ENCODE measurements around the gene NAV1.

NAV1 gene

DNA sequence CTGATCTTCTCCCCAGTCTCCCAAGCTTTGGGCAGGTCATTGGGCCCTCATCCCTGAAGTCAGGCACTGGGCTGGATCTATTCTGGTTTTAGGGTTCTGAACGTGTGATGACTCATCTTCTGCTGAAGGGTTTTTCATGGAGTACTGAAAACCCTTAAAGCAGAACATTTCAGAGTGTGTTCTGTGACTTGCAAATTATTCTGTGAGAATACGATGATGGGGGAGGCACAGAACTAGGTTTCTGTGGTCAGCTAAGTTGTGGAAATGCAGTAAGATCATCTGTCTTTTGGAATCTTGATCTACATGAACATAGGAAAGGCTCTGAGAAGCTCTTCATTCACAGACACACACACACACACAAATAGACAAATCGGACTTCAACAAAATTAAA lies 46.2 kb downstream of the NAV1 start:
- H3K9me3 ChIP-seq (ENCODE audit: severe bottlenecking) = no peaks in the 10 kb centered on the region
- no peak overlapping the region for H3K27ac ChIP-seq (ENCODE audit: poor library complexity, severe bottlenecking)
- TF ChIP-seq, protein P1, sequence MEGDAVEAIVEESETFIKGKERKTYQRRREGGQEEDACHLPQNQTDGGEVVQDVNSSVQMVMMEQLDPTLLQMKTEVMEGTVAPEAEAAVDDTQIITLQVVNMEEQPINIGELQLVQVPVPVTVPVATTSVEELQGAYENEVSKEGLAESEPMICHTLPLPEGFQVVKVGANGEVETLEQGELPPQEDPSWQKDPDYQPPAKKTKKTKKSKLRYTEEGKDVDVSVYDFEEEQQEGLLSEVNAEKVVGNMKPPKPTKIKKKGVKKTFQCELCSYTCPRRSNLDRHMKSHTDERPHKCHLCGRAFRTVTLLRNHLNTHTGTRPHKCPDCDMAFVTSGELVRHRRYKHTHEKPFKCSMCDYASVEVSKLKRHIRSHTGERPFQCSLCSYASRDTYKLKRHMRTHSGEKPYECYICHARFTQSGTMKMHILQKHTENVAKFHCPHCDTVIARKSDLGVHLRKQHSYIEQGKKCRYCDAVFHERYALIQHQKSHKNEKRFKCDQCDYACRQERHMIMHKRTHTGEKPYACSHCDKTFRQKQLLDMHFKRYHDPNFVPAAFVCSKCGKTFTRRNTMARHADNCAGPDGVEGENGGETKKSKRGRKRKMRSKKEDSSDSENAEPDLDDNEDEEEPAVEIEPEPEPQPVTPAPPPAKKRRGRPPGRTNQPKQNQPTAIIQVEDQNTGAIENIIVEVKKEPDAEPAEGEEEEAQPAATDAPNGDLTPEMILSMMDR (IDR thresholded peaks at IDR 0.05; ENCODE audit: poor library complexity, severe bottlenecking) = no peak
- no peaks in the 10 kb centered on the region for H3K27me3 ChIP-seq (ENCODE audit: insufficient read depth, poor library complexity, severe bottlenecking)
- H3K4me3 ChIP-seq (ENCODE audit: severe bottlenecking) = no peak overlapping the region
- no peaks in the 10 kb centered on the region for H3K36me3 ChIP-seq (ENCODE audit: low read depth)
- no peak for DNase-seq (ENCODE audit: low spot score)
- no peaks in the 10 kb centered on the region for H3K4me1 ChIP-seq (ENCODE audit: insufficient read depth, poor library complexity, severe bottlenecking)
- no peak for ATAC-seq (ENCODE audit: low read depth)

DNA sequence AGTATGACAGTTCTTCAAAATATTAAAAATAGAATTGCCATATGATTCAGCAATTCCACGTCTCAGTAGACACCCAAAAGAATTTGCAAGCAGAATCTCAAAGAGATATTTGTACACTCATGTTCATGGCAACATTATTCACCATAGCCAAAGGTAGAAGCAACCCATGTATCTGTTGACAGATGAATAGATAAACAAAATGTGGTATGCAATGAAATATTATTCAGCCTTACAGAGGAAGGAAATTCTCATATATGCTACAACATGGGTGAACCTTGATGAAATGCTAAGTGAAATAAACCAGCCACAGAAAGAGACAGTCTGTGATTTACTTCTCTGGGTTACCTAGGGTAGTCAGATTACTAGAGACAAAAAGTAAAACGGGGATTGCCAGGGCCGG lies 47.0 kb downstream of the NAV1 start:
- TF ChIP-seq, protein P1 (IDR thresholded peaks at IDR 0.05; ENCODE audit: poor library complexity, severe bottlenecking) = no peak
- no peaks in the 10 kb centered on the region for H3K9me3 ChIP-seq (ENCODE audit: severe bottlenecking)
- H3K27ac ChIP-seq (ENCODE audit: poor library complexity, severe bottlenecking) = no peak overlapping the region
- H3K27me3 ChIP-seq (ENCODE audit: insufficient read depth, poor library complexity, severe bottlenecking) = no peaks in the 10 kb centered on the region
- no peaks in the 10 kb centered on the region for H3K4me1 ChIP-seq (ENCODE audit: insufficient read depth, poor library complexity, severe bottlenecking)
- ATAC-seq (ENCODE audit: low read depth) = no peak
- no peak overlapping the region for H3K4me3 ChIP-seq (ENCODE audit: severe bottlenecking)
- no peak for DNase-seq (ENCODE audit: low spot score)
- H3K36me3 ChIP-seq (ENCODE audit: low read depth) = no peaks in the 10 kb centered on the region

DNA sequence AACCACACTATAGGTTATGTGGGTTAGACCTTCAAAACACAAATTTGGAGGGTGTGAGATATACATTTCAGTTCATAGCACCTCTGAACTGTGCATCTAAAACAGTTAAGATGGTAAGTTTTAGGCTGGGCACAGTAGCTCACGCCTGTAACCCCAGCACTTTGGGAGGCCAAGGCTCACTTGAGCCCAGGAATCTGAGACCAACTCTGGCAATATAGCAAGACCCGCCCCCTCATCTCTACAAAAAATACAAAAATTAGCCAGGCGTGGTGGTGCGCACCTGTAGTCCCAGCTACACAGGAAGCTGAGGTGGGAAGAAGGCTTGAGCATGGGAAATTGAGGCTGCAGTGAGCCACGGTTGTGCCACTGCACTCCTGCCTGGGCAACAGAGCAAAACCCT lies 47.9 kb downstream of the NAV1 start:
- no peaks in the 10 kb centered on the region for H3K27me3 ChIP-seq (ENCODE audit: insufficient read depth, poor library complexity, severe bottlenecking)
- TF ChIP-seq, protein P1 (IDR thresholded peaks at IDR 0.05; ENCODE audit: poor library complexity, severe bottlenecking) = no peak
- DNase-seq (ENCODE audit: low spot score) (no peak), ATAC-seq (ENCODE audit: low read depth) (no peak)
- no peaks in the 10 kb centered on the region for H3K9me3 ChIP-seq (ENCODE audit: severe bottlenecking)
- no peak overlapping the region for H3K4me3 ChIP-seq (ENCODE audit: severe bottlenecking)
- H3K36me3 ChIP-seq (ENCODE audit: low read depth) = no peaks in the 10 kb centered on the region
- no peak overlapping the region for H3K27ac ChIP-seq (ENCODE audit: poor library complexity, severe bottlenecking)
- no peaks in the 10 kb centered on the region for H3K4me1 ChIP-seq (ENCODE audit: insufficient read depth, poor library complexity, severe bottlenecking)

DNA sequence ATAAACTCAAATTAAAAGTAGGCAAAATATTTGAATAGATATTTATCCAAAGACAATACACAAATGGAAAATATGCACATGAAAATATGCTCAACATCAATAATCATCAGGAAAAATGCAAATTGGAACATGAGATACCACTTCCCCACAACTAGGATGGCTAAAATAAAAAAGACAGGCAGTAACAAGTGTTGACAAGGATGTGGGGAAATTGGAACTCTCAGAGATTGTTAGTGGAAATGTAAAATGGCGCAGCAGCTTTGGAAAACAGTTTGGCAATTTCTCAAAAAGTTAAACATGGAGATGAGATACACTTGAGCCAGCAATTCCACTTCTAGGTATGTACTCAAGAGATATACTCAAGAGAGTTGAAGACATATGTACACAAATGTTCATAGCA lies 48.8 kb downstream of the NAV1 start:
- DNase-seq (ENCODE audit: low spot score) = no peak
- no peaks in the 10 kb centered on the region for H3K27me3 ChIP-seq (ENCODE audit: insufficient read depth, poor library complexity, severe bottlenecking)
- ATAC-seq (ENCODE audit: low read depth) = no peak
- TF ChIP-seq, protein P1 (IDR thresholded peaks at IDR 0.05; ENCODE audit: poor library complexity, severe bottlenecking) = no peak
- H3K36me3 ChIP-seq (ENCODE audit: low read depth) = no peaks in the 10 kb centered on the region
- no peak overlapping the region for H3K27ac ChIP-seq (ENCODE audit: poor library complexity, severe bottlenecking)
- no peak overlapping the region for H3K4me3 ChIP-seq (ENCODE audit: severe bottlenecking)
- H3K9me3 ChIP-seq (ENCODE audit: severe bottlenecking) = no peaks in the 10 kb centered on the region
- H3K4me1 ChIP-seq (ENCODE audit: insufficient read depth, poor library complexity, severe bottlenecking) = peaks cover 3% of the 10 kb centered on the region
